KBM-7 (cell line): ENCODE results near the gene FAM185A.
A peak's percentile ranks its signal among the peaks of the same experiment; 100 is the strongest.
"Not testable (repeated sequence)": the region's sequence is repeated elsewhere in the genome, so short reads cannot be mapped to it uniquely, and the experiment has no call there.

ENCODE experiments used
- DNase-seq: peaks from one replicate; pipeline ENCODE4 v3.0.0-alpha.2; 2015
- in situ Hi-C: fragments of 300-500 bp; cut with MboI; formaldehyde crosslinking; loops from 2 replicates; pipeline ENCODE4 v1.14.3; 2020; ENCODE audit warnings: low sequenced_read_pairs, low pct_unique_long_range_greater_than_20kb, mixed read lengths

The FAM185A gene

DNA sequence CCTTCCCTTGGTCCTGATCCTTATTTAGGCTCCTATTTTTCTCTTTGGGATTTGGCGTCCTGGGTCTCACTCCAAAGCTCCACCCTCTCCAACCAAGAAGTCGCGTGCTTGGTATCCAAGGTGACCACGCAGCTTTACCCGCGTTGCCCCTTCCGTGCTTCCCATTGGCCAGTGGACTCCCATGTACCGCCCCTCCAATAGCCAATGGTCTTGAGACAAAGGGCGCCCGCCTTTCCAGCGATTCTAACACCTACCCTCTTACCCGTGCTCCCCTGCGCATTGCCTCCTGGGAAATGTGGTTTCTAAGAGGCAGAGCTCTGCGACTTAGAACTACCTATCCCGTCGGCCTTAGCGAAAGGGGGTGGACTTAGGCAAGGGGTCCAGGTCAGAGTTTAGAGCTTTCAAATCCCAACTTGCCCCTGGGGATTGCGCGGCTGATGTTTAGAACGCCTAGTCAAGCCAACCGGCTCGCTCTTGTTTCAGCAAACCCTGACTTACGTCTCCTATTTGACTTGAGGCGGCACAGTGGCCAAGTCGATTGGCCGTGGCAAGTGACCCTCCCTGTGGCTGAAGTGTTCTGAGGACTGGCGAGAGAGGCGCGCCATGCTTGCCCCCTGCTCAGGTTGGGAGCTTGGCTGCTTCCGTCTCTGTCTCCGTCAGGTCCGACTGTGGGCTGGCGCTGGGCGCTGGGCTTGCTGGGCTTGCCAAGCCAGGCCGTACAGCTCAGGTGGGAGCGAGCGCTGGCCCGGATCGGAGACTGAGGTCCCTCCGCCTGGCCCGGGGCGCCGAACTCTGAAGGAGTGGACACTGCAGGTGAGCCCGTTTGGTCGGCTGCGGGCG is at the start of gene FAM185A:
TSS of gene FAM185A (plus strand) at position 395 of the 840 bp plus-strand sequence. CDS start at position 604, 209 bp downstream.
- in situ Hi-C loops, result not testable (repeated sequence)
- peak; percentile 100 for DNase-seq

DNA sequence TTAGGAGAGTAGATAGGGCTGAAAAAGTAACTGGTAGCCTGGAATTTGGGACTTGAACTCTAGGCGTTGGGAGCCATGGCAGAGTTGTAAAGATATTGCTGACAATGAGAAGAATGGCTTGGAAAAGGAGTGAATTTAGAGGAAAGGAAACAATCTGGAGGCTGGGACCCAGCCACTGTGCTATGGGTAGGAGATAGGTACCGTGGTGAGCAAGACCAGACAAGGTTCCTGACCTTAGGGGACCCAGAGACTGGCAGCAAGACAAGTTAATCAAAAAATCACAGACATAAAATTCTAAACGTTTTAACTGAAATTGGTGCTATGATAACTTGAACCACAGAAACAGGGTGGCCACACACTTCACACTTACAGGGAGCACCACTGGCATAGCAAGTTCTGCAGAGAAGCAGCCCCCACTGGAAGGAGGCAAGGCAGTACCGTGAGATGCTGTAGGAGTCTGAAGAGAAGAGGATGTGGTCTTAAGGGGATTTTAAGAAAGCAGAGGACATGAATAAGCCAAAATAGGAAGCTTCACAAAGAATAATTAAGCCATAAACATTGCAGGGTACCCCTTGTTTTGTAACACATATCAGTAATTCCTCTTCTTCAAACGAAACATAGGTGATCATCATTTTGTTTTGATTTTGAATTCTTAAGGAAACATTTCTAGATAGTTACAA is 35.6 kb upstream of the FAM185A start:
- in situ Hi-C loops, result not testable (repeated sequence)
- DNase-seq, result peak; percentile 8

DNA sequence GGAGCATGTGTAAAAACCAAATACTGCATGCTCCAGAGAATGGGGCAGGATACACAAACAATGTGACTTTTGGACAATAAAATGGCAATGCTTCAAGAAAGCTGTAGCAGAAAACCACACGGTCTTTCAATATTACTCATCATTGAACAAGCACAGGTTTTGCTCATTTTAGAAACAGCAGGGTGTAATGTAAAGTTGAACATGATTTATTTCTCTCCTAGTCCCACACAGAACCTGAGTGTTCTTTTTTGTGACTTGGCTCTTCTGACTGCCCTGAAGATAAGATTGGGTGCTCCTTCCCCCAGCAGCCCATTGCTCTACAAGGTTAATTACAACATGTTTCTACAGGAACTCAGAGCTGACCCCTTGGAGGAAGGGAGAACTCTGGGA is 35.1 kb upstream of the FAM185A start:
- DNase-seq, in situ Hi-C loops: not testable (repeated sequence)

DNA sequence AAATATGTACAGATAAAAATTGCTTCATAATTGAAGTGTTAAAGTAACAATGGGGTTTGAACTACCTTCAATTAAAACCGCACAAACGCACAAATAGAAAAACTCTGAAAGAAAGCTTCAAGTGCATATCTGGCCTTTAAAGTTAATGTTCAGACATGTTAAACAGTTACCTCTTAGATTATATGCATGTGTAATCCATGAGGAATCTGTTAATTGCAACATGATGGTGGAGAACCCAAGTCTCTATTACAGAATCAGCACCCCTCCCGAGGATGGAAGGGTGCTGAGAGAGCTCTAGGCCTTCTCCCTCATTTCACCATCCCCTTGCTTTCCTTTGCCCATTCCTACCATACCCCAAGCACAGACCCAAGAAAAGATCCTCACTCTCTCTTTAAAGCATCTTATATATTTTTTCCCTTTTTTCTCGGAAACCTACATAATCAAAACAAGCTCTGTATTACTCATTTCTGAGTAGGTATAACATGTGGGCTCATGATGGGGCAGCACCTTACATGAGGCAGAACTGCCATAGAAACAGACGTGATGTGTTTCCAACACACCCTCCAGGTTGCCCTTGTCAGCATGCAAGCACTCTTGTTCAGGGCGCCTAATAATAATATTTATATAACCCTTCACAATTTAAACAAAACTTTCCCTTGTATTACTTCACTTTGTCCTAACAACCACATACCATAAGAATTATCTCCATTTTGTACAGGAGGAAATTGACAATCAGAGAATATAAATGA is 33.9 kb upstream of the FAM185A start:
- DNase-seq, in situ Hi-C loops: not testable (repeated sequence)

DNA sequence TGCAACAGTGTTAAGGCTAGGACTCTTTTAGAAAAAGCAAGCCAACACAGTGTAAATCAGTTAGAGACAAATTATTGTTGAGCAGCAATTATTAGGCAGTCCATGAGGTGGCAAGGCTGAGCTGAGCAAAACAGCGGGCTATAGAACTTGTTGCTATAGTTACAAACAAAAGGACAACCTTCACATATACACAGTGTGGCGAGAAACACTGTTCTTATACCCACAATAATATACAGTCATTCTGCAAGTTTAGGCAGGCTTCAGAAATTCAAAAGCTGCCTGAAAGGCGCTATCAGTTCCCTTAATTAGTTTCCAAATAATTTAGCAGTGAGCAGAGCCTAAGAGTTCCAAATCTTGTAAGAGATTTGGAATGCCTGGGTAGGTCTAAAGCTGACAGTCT is 33.1 kb upstream of the FAM185A start:
- DNase-seq, result peak; percentile 1
- in situ Hi-C loops, result not testable (repeated sequence)

DNA sequence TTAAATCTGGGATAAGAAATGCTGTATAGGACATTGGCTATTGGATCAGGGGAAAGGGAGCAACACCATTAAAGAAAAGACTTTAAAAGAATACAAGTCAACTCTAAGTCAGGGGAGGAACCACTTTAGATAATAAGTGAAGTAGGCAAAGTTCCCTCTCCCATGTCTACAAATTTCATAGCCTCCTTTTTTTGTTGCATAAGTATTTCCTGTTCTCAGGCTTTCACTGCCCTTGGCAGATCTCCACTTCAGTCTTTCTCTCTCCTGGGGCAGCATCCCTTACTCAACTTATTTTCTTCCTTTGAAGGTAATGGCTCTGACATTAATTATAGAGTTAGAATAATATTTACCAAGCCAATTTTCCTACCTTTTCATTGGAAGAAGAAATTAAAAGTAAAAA is 30.3 kb upstream of the FAM185A start:
- DNase-seq, result peak; percentile 7
- in situ Hi-C loops, result not testable (repeated sequence)

DNA sequence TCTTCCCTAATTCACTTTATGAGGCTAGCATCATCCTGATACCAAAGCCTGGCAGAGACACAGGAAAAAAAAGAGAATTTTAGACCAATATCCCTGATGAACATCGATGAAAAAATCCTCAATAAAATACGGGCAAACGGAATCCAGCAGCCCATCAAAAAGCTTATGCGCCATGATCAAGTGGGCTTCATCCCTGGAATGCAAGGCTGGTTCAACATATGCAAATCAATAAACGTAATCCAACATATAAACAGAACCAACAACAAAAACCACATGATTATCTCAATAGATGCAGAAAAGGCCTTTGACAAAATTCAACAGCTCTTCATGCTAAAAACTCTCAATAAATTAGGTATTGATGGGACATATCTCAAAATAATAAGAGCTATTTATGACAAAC is 22.6 kb upstream of the FAM185A start:
- DNase-seq, in situ Hi-C loops: not testable (repeated sequence)

DNA sequence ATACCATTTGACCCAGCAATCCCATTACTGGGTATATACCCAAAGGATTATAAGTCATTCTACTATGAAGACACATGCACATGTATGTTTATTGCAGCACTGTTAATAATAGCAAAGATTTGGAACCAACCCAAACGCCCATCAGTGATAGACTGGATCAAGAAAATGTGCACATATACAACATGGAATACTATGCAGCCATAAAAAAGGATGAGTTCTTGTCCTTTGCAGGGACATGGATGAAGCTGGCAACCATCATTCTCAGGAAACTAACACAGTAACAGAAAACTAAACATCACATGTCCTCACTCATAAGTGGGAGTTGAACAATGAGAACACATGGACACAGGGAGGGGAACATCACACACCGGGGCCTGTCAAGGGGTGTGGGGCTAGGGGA is 19.1 kb upstream of the FAM185A start:
- in situ Hi-C loops, DNase-seq: not testable (repeated sequence)

DNA sequence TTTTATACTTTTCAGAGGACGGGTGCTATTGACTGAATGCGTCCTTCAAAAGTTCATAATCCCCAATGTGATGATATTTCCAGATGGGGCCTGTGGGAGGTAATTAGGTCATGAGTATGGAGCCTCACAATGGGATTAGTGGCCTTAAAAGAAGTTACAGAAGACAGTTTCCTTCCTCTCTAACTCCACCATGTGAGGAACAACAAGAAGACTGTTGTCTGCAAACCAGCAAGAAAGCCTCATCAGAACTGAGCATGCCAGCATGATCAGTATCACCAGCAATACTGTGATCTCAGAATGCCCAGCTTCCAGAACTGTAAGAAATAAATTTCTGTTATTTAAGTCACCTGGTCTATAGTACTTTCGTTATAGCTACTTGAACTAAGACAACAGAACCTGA is 18.4 kb upstream of the FAM185A start:
- in situ Hi-C loops, DNase-seq: not testable (repeated sequence)

DNA sequence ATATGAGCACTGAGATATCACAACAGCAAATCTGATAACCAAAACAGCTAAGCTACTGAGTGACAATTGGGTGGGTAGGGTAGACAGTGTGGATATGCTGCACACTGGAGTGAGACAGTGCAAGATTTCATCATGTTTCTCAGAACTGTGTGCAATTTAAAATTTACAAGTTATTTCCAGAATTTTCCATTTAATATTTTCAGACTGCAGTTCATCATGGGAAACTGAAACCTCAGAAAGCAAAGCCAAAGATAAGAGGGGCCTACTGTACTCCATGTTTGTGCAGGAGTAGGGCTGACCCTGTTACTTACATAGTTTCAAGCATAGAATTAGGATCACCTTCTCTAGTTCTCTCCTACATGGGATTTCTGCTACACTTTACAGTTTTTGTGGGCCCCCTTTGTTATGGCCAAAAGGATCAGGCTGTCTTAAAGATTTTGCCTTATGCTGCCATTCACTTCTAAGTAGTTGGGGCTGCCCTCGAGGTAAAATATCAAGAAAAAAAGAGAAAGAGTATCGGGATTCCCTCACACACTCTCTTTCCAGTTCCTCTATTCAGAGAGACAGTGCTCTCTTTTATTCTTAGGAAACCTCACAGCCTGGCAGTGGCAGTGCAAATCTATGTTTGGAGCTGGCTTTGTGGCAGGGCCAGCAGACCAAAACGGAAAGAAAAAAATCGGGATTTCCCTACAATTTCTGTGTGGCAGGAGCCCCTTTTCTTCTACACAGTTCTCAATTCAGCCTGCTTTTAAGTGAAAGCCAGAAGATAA is 6.6 kb upstream of the FAM185A start:
- in situ Hi-C loops, result not testable (repeated sequence)
- DNase-seq, result peak; percentile 32

DNA sequence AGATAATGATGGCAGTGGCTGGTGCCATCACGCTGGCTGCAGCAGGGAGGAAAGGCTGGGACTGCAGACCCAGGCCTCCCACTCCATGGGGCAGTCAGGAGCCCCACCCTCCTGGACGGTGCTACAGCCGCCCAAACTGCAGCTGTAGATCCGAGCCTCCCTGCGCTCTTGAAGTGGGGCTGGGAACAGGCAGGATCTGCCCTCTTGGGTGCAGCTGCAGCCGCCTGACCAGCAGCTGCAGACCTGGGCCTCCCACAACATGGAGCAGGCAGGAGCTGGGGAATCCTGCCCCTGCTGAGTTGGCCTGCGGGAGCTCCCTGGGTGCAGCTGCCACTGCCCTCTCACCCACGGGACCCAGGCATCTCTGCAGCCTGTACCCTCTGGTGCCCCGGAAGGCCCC is 4.9 kb upstream of the FAM185A start:
- DNase-seq, in situ Hi-C loops: not testable (repeated sequence)

DNA sequence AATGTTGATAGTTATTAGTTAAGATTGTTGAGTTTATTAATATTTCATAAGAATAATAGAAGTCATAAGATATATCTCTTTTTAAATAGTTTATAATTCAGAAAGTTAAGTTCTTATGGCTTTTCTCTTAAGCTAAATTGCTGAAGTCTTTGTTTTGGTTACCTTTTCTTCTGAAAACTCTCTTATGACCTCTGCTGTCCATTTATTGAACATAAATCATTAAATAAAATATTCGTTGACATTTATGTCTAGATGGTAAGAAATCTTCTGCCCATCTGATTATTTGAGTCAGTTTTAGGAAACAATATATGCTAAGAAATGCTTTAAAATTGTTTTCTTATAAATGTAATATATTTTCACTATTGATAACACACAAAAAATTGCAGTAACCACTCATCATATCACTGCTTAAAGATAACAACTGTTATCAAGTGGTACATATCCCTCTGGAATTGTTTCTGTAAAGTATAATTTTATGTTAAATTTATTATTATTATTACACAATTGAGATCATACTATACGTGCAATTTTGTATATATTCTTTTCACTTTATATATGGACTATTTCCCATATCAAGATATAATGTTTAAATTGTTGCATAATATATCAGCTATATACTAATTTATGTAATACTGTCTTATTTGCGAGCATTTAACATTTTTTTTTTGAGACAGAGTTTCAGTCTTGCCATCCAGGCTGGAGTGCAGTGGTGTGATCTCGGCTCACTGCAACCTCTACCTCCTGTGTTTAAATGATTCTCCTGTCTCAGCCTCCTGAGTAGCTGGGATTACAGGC is 3.1 kb upstream of the FAM185A start:
- in situ Hi-C loops, result not testable (repeated sequence)
- DNase-seq, result peak; percentile 45

DNA sequence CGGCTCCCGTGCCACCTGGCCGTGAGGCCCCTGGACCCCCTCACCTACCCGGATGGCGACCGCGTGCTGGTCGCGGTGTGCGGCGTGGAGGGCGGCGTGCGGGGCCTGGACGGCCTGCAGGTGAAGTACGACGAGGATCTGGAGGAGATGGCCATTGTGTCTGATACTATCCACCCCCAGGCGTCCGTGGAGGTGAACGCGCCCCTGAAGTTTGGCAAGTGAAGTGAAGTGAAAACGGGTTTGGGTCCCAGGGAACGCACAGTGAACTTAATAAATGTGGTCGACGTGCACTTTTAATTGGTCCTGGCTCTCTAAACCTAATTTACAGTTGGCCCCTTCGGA is 617 bp downstream of the FAM185A start:
- in situ Hi-C loops, result not testable (repeated sequence)
- DNase-seq, result peak; percentile 16

DNA sequence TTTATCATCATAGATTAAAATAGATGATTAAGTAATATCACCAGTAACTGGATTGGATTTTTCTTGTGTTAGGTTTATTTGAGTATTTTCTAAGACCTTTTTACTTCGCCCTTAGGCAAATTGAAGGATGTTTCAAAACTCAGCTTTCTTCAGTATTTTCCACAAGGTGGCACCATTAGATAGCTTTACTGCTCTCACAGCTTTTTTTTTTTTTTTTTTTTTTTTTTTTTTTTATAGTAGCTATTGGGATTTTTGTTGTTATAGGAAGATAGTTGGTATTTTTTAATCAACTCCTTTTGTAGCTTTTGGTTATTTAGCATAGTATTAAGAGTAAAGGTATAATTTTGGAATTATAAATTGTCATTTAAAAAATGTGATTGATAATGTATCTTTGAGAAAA is 9.4 kb downstream of the FAM185A start:
- in situ Hi-C loops, result loop anchor here (25.0 kb wide), 1 partner anchor 304 kb away; the partner anchor contains the start of gene FBXL13
- not testable (repeated sequence) for DNase-seq

DNA sequence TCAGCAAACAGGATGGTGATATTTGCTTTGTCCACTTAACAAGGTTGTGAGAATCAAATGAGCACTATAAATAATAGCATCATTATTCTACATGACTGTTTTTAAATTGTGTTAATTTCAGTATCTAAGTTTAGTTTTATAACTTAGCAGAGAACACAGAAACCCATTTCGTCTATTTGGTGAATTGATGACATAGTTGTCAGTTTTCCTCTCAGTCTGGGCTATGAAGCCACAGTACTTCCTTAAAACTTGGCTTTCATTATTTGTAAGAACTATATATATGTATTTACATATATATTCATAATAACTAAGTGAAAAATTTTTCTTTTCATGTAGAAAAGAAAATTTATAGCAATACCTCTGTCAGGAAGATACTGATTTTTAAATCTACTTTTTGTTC is 11.1 kb downstream of the FAM185A start:
- not testable (repeated sequence) for DNase-seq
- in situ Hi-C loops, result loop anchor here (25.0 kb wide), 1 partner anchor 302 kb away; the partner anchor contains the start of gene FBXL13

DNA sequence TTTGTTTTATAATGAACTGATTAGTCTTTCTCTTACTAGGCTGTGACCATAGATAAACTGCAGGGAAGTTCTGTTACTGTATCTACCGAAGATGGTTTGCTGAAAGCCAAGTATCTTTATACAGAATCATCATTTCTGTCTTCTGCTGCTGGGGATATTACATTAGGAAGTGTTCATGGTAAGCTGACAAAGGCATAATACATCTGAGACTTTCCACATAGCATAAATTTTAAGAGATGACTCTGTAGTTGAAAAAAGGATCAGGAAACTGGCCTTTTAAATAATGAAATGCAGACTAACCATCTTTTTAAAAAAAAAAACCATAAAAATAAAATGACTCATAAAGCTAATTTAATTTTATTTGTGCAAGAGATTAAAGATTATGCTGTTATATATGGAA is 12.4 kb downstream of the FAM185A start:
- DNase-seq, result not testable (repeated sequence)
- in situ Hi-C loops, result loop anchor here (25.0 kb wide), 1 partner anchor 301 kb away; the partner anchor contains the start of gene FBXL13

DNA sequence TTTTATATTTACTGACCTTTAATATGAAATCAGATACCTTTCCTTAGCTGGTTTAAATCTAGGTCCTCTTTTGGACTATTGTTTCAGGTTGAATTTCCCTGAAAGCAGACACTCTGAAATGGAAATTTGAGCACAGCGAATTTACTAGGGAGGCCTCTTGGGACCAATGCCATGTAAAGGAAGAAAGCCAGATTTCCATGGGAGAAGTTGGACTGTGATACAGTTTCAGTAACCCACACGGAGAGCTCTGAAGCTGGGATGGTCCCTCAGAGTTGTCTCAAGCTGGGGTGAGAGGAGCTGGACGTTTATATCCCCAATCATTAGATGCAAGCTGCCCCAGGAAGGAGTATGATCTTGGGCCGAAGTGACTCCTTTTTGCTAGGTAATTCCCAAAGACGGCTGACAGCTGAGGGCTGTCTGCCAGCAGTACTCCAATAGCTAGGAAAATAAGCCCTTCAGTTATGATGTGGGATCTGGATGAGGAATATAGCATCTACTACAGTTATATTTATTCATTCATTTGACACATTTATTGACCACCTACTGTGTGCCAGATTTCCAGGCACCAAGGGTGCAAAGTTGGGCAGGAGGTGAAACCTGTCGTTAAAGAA is 14.6 kb downstream of the FAM185A start:
- not testable (repeated sequence) for DNase-seq
- in situ Hi-C loops, result loop anchor here (25.0 kb wide), 1 partner anchor 299 kb away; the partner anchor contains the start of gene FBXL13
